ENCODE results near the gene TACC3. TPM values are rescaled to one million over a fixed set of nuclear protein-coding genes. Genes with fewer than 3 reads are reported as not detected.

The TACC3 gene
- total RNA-seq, 4 donors from 2014 or later, result 4.8 to 10.3 (median 5.1) TPM

DNA sequence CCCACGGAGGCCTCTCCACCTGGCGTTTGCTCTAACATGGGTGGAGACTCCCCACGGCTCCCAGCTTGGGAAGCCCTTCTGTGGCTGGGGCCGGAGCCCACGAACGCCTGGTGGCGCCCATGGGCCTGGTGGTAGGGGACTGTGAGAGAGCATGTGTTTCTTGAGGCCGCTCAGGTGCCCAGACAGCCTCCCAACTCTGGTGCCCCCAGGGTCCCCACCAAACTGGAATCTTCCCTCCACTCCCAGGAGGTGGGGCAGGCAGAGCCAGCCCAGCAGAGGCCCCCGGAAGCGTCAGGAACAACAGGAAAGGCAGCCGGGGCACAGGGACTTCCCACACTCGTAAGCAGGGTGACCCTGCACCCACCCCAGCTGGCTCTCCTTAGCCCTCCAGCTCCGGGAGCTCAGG, 38.5 kb downstream of the TACC3 start:
- 66 to 85% methylated on average over 5 to 7 of the region's 13 CpGs for WGBS, 2 donors
- no peak for DNase-seq
- Histone ChIP-seq H3K4me3 (replicated peaks in 1 of 3) (no peak overlapping the region), H3K36me3 (no peaks in the 10 kb centered on the region), H3K4me1 (peaks cover 7 to 11% of the 10 kb centered on the region in 2 donors), H3K9me3 (no peaks in the 10 kb centered on the region), H3K27ac (no peak overlapping the region), H3K27me3 (no peaks in the 10 kb centered on the region)
- intact Hi-C loops (cut with DNase I), result no loop called here
- TF ChIP-seq CTCF (IDR thresholded peaks at IDR 0.05) (no peak), POLR2A (IDR thresholded peaks at IDR 0.05) (no peak)

DNA sequence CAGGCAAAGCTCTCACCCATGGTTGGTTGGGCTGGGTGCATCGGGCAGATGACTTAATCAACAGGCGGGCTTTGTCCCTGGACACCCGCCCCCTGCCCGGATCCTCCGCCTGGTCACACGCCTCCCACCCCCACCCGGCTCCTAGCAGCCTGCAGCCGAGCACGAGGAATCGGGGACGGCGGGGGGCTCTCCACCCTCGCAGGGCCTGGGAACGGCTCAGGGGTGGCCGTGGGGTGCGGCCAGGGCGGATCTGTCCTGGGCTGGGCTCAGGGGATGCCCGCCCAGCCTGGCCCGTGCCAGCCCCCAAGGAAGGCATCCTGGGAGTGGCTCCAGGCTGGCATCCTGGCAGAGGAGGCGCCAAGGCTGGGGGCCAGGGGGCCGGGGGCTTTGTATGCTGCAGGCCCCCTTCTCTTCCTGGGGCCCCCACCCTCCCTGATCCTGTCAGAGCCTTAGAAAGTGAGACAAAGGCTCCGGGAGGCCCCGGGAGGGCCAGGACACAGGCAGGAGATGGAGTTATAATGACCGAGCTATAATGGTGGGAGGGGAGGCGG, 39.3 kb downstream of the TACC3 start:
- H3K9me3 ChIP-seq, result no peaks in the 10 kb centered on the region
- no peak for DNase-seq
- no peaks in the 10 kb centered on the region for H3K36me3 ChIP-seq
- intact Hi-C loops (cut with DNase I), result no loop called here
- 59 to 65% methylated on average over 6 to 9 of the region's 25 CpGs for WGBS, 2 donors
- no peak overlapping the region for H3K4me3 ChIP-seq (replicated peaks in 1 of 3)
- TF ChIP-seq CTCF (IDR thresholded peaks at IDR 0.05), result no peak
- TF ChIP-seq POLR2A (IDR thresholded peaks at IDR 0.05), result no peak
- H3K27ac ChIP-seq, result no peak overlapping the region
- no peaks in the 10 kb centered on the region for H3K27me3 ChIP-seq
- peaks cover 7 to 11% of the 10 kb centered on the region in 2 donors for H3K4me1 ChIP-seq

GRCh38 chr4:1761130-1761689, 39.9 kb downstream of the TACC3 start:
- Histone ChIP-seq H3K9me3 (no peaks in the 10 kb centered on the region), H3K4me1 (peaks cover 7 to 12% of the 10 kb centered on the region in 2 donors), H3K4me3 (replicated peaks in 1 of 3) (no peak overlapping the region), H3K27me3 (no peaks in the 10 kb centered on the region), H3K27ac (no peak overlapping the region), H3K36me3 (no peaks in the 10 kb centered on the region)
- intact Hi-C loops (cut with DNase I), result no loop called here
- TF ChIP-seq POLR2A (IDR thresholded peaks at IDR 0.05) (no peak), CTCF (IDR thresholded peaks at IDR 0.05) (no peak)
- 70 to 82% methylated on average over 25 to 26 of the region's 32 CpGs for WGBS, 2 donors
- DNase-seq, result no peak

DNA sequence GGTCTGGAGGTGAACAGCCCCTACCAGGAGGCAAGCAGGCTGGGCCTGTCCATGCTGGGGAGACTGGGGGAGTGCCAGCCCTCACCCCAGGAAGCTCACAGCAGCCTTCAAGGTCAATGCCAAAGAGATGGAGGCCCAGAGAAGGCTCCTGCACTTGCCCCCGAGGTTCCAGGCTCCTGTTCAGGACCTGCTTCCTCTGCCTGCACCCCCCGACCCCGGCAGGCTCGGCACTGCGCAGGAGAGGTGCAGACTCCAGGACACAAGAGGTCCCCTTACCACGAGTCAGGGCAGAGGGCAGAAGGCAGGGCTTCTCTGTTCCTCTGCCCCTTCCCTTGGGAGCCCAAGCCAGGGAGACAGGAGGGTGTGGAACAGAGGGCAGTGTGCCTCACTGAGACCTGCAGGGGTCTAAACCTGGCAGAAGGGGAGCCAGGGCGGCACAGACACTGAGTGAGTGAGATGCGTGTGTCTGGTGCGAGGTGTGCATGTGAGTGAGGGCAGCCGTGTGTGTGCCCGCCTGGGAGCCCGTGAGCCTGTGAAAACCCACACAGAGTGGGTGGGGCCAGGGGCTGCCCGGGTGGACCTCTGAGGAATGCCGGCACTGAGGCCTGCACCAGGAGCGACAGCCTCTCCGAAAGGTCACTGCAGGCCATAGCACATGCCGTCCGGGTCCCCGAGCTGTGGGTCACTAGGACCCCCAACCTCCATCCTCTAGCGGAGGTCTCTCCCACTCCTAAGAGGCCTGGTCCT, 41.1 kb downstream of the TACC3 start:
- TF ChIP-seq POLR2A (IDR thresholded peaks at IDR 0.05) (no peak), CTCF (IDR thresholded peaks at IDR 0.05) (no peak)
- H3K27me3 ChIP-seq, result no peaks in the 10 kb centered on the region
- DNase-seq, result no peak
- H3K27ac ChIP-seq, result no peak overlapping the region
- 90% methylated on average over 10 to 17 of the region's 20 CpGs for WGBS, 2 donors
- no peak overlapping the region for H3K4me3 ChIP-seq (replicated peaks in 1 of 3)
- intact Hi-C loops (cut with DNase I), result no loop called here
- no peaks in the 10 kb centered on the region for H3K9me3 ChIP-seq
- peaks cover 12 to 21% of the 10 kb centered on the region in 2 donors for H3K4me1 ChIP-seq
- no peaks in the 10 kb centered on the region for H3K36me3 ChIP-seq

DNA sequence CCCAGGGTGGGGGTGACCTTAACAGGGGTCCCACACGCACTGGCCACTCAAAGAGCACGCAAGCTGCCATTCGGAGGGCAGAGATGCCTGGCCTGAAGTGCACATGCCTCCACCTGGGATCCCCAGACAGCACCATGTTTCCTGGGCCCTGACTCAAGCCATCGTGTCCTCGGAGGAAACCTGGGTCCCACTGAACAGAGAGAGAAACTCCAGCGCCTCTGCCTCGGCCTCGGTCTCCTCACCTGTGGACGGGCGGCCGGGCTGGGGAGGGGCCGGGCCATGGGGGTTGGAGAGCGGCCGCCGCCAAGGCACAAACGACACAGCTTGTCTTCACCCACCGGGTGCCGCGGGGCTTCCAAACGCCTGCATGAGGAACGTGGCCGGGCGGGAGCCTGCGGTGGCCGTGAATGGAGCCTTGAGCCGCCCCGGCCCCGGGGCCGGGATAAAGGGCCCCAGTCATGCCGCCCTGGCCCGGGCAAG, 41.8 kb downstream of the TACC3 start:
- H3K36me3 ChIP-seq, result no peaks in the 10 kb centered on the region
- H3K27ac ChIP-seq, result no peak overlapping the region
- TF ChIP-seq POLR2A (IDR thresholded peaks at IDR 0.05) (no peak), CTCF (IDR thresholded peaks at IDR 0.05) (no peak)
- H3K9me3 ChIP-seq, result no peaks in the 10 kb centered on the region
- no peak for DNase-seq
- H3K4me3 ChIP-seq (replicated peaks in 1 of 3), result no peak overlapping the region
- no peaks in the 10 kb centered on the region for H3K27me3 ChIP-seq
- 44% methylated on average over 27 of the region's 31 CpGs; no CpG with 5 or more reads in 1 of the 2 donors for WGBS, 2 donors
- H3K4me1 ChIP-seq, result peaks cover 12 to 21% of the 10 kb centered on the region in 2 donors
- intact Hi-C loops (cut with DNase I), result no loop called here
